Calu3 (cell line): ENCODE results near the gene LDB3. TPM values are rescaled to one million over a fixed set of nuclear protein-coding genes. Genes with fewer than 3 reads are reported as not detected.

Source experiments
- BruUV-seq: library from RNA; stranded (reverse); fragments of 400-500 nt; replicated peaks from 2 replicates; lab custom pipeline; 2021; lab: Mats Ljungman, UMichigan
- CTCF ChIA-PET: fragments of 300-600 bp; sonication (Branson Sonifier 250); formaldehyde crosslinking; loops from one replicate; lab custom pipeline; 2022; ENCODE audit warnings: antibody characterized with exemption; lab: Charles Lee
- DNase-seq: peaks from one replicate; pipeline ENCODE4 v3.0.0; 2022
- H3K27ac Mint-ChIP-seq: one replicate; pipeline ENCODE4 v1.8.0; 2022; ENCODE audit warnings: mixed read lengths; ENCODE audit not compliant: unreplicated experiment
- H3K27me3 Mint-ChIP-seq: one replicate; pipeline ENCODE4 v1.8.0; 2022; ENCODE audit warnings: mixed read lengths; ENCODE audit not compliant: unreplicated experiment
- H3K36me3 Mint-ChIP-seq: one replicate; pipeline ENCODE4 v1.8.0; 2022; ENCODE audit warnings: mild to moderate bottlenecking, moderate library complexity, mixed read lengths; ENCODE audit not compliant: insufficient read depth, unreplicated experiment
- H3K4me1 Mint-ChIP-seq: one replicate; pipeline ENCODE4 v1.8.0; 2022; ENCODE audit warnings: mild to moderate bottlenecking, low read depth, mixed read lengths; ENCODE audit not compliant: unreplicated experiment
- H3K4me3 Mint-ChIP-seq: one replicate; pipeline ENCODE4 v1.8.0; 2022; ENCODE audit warnings: mild to moderate bottlenecking, low read depth, moderate library complexity, mixed read lengths; ENCODE audit not compliant: unreplicated experiment
- H3K9me3 Mint-ChIP-seq: one replicate; pipeline ENCODE4 v1.8.0; 2022; ENCODE audit warnings: low read depth, mixed read lengths; ENCODE audit not compliant: unreplicated experiment
- intact Hi-C: fragments of 100-400 bp; cut with micrococcal nuclease; formaldehyde crosslinking; loops from one replicate; pipeline ENCODE4 v1.10.0; 2022; ENCODE audit not compliant: unreplicated experiment
- total RNA-seq: library from RNA; stranded (reverse); gene quantifications from 2 replicates; pipeline ENCODE4 v1.2.3, GENCODE V29; 2022
- TF ChIP-seq, protein P1 (sequence below): fragments of 200-600 bp; IDR thresholded peaks from one replicate; pipeline ENCODE4 v1.8.0; 2022; ENCODE audit warnings: antibody characterized with exemption; ENCODE audit not compliant: unreplicated experiment

The LDB3 gene
- total RNA-seq, 1 experiment from 2014 or later: not detected

DNA sequence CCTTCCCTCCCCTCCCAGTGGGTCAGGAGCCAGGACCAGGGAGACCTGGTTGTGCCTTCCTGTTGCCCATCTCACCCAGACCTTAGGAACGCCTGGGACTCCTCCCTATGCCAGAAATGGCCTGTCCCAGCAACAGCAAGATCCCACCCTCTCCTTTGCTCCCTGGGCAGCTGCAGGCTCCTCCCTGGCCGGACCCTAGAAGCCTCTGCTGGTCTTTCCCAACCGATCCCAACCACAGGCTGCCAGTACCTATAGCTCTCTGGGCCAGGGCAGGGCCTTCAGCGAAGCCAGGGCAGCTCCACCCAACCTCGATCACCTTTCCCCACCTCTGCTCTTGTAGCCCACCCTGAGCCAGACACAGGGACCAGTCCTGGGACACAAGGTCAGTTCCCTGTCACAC lies 21.9 kb downstream of the LDB3 start:
- TF ChIP-seq, protein P1, sequence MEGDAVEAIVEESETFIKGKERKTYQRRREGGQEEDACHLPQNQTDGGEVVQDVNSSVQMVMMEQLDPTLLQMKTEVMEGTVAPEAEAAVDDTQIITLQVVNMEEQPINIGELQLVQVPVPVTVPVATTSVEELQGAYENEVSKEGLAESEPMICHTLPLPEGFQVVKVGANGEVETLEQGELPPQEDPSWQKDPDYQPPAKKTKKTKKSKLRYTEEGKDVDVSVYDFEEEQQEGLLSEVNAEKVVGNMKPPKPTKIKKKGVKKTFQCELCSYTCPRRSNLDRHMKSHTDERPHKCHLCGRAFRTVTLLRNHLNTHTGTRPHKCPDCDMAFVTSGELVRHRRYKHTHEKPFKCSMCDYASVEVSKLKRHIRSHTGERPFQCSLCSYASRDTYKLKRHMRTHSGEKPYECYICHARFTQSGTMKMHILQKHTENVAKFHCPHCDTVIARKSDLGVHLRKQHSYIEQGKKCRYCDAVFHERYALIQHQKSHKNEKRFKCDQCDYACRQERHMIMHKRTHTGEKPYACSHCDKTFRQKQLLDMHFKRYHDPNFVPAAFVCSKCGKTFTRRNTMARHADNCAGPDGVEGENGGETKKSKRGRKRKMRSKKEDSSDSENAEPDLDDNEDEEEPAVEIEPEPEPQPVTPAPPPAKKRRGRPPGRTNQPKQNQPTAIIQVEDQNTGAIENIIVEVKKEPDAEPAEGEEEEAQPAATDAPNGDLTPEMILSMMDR: no peak
- Mint-ChIP-seq H3K4me1 (no peaks in the 10 kb centered on the region), H3K4me3 (no peak overlapping the region), H3K9me3 (no peaks in the 10 kb centered on the region), H3K27ac (no peak overlapping the region), H3K27me3 (peaks cover 36% of the 10 kb centered on the region), H3K36me3 (no peaks in the 10 kb centered on the region)
- DNase-seq: no peak
- no TSS peak for BruUV-seq
- CTCF ChIA-PET: no interaction called here
- intact Hi-C loops: no loop called here

GRCh38 chr10:86690657-86691084 lies 22.4 kb downstream of the LDB3 start:
- no peak overlapping the region for H3K4me3 Mint-ChIP-seq
- DNase-seq: no peak
- no TSS peak for BruUV-seq
- H3K36me3 Mint-ChIP-seq: no peaks in the 10 kb centered on the region
- intact Hi-C loops: no loop called here
- no peak overlapping the region for H3K27ac Mint-ChIP-seq
- H3K27me3 Mint-ChIP-seq: peaks cover 36% of the 10 kb centered on the region
- CTCF ChIA-PET: no interaction called here
- TF ChIP-seq, protein P1: no peak
- H3K9me3 Mint-ChIP-seq: no peaks in the 10 kb centered on the region
- no peaks in the 10 kb centered on the region for H3K4me1 Mint-ChIP-seq

GRCh38 chr10:86691333-86692022 lies 23.2 kb downstream of the LDB3 start:
- H3K36me3 Mint-ChIP-seq: no peaks in the 10 kb centered on the region

GRCh38 chr10:86692023-86692514 lies 23.8 kb downstream of the LDB3 start:
- Mint-ChIP-seq H3K4me1 (no peaks in the 10 kb centered on the region), H3K27ac (no peak overlapping the region), H3K9me3 (no peaks in the 10 kb centered on the region), H3K4me3 (no peak overlapping the region), H3K36me3 (no peaks in the 10 kb centered on the region), H3K27me3 (peaks cover 44% of the 10 kb centered on the region)
- TF ChIP-seq, protein P1: no peak
- CTCF ChIA-PET: interaction anchor here (0.6 kb wide), 1 partner anchor 35 kb away, joined by 4 read pairs; no protein-coding TSS in a partner anchor
- intact Hi-C loops: no loop called here
- no TSS peak for BruUV-seq
- no peak for DNase-seq

More at GRCh38 chr10:86691333-86692022, 23.2 kb downstream of the LDB3 start:
- no peak for DNase-seq
- intact Hi-C loops: no loop called here
- no peak overlapping the region for H3K27ac Mint-ChIP-seq
- H3K27me3 Mint-ChIP-seq: peaks cover 39% of the 10 kb centered on the region
- TF ChIP-seq, protein P1: no peak
- no peaks in the 10 kb centered on the region for H3K9me3 Mint-ChIP-seq
- H3K4me1 Mint-ChIP-seq: no peaks in the 10 kb centered on the region
- H3K4me3 Mint-ChIP-seq: no peak overlapping the region
- BruUV-seq: no TSS peak
- CTCF ChIA-PET: interaction anchor here (0.6 kb wide), 2 partner anchors 196 to 267 kb away, joined by 4 to 7 read pairs; partner anchors contain the start of gene SNCG
